Vagina (tissue), 2 donors: ENCODE results near the gene MRPL1.

Source experiments
- CTCF ChIP-seq, 3 experiments: fragments of 450-650 bp in 2 of 3; fragments of 200-600 bp in 1 of 3; sonication (generic) in 1 of 3; IDR thresholded peaks; one replicate each; pipeline ENCODE4 v1.5.1; 2017 to 2019; ENCODE audit warnings: antibody characterized with exemption in 3 of 3, mild to moderate bottlenecking in 2 of 3, moderate library complexity in 2 of 3
- POLR2A ChIP-seq, 2 donors: fragments of 450-650 bp; IDR thresholded peaks; one replicate each; pipeline ENCODE4 v1.6.1; 2017; ENCODE audit warnings: antibody characterized with exemption in 2 of 2, mild to moderate bottlenecking in 2 of 2, moderate library complexity in 2 of 2

DNA sequence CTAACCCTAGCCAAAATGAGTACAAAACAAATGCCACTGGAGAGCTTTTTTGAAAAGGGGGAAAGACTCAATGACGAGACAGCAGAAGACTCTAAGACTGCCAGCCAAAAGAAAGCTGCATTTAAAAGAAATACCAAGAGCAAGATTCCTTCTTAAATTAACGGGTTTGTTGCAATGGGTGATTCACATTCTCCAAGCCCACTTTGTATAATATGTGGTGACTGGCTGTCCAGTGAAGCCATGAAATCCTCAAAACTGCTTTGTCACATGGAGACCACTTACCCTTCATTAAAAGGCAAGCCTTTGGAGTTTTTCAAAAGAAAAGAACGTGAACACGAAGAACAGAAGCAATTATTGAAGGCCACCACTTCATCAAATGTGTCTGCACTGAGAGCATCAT lies 68.2 kb downstream of the MRPL1 start:
- no peak for TF ChIP-seq CTCF (IDR thresholded peaks at IDR 0.05)
- TF ChIP-seq POLR2A (IDR thresholded peaks at IDR 0.05): no peak
